Measurements from ENCODE around the gene MOB3A. TPM values are rescaled to one million over a fixed set of nuclear protein-coding genes. Genes with fewer than 3 reads are reported as not detected.

The MOB3A gene
- total and polyA plus RNA-seq, 2 of the 13 experiments (the other 11 are each of a cell fraction or from before 2014, with no cell fraction given): 3.5 to 17.8 TPM

DNA sequence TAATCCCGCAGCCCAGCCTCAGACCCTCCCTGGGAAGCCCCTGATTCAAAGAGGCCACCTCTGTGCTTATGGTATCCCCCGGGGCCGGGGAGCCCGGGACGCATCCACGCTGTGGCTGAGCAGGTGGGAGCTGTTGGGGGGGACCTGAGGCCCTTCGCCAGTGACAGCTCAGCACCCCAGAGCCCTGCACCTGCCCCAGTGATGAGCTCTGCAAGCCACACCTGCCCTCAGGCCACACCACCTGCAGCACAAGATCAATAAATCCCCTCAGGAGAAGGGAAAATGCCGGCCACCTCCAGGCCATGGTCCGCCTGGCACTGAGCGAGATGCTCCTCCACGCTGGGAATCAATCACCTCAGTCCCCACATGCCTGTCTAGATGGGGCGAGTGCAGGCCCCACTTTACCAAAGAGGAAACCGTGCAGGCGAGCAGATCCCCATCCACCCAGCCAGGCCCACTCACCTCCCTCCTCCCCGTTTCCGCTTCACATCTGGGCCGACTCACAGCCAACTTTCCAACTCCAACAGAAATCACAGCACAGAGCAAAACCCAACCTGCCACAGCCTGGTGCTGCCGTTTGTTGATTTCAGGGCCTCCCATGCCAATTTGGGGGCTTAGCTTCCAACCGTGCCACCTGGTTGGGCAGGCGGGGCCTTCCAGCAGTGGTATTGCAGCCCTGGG lies 12.8 kb downstream of the MOB3A start:
- FAIRE-seq (no peak), ATAC-seq (no peak), DNase-seq (ENCODE audit: low spot score) (no peak)
- BruUV-seq (replicated peaks): no TSS peak
- intact Hi-C loops (cut with micrococcal nuclease; ENCODE audit: unreplicated experiment): no loop called here
- H3K4me2 ChIP-seq (ENCODE audit: low read depth, low read length): no peak overlapping the region
- no peaks in the 10 kb centered on the region for H3K79me2 ChIP-seq (ENCODE audit: insufficient read depth, low read length)
- no peaks in the 10 kb centered on the region for H3K27me3 ChIP-seq (ENCODE audit: control insufficient read depth in 1 of 2, insufficient read depth in 2 of 2, low read length in 2 of 2)
- in situ Hi-C loops (cut with HindIII; ENCODE audit: extremely low pct_ligation_motif_present, low pct_unique_long_range_greater_than_20kb): no loop called here
- no peak overlapping the region for H3K9ac ChIP-seq (ENCODE audit: insufficient read depth, low read depth, low read length)
- H3K9me3 ChIP-seq (ENCODE audit: low read length): no peaks in the 10 kb centered on the region
- ChIA-PET CTCF (ENCODE audit: low intra/inter-chr PET ratio, low total read pairs) (no interaction called here), POLR2A (no interaction called here)
- H3K36me3 ChIP-seq (replicated peaks in 1 of 2; ENCODE audit: control insufficient read depth in 1 of 2, insufficient read depth in 2 of 2, low read length in 2 of 2): peaks cover 2 to 4% of the 10 kb centered on the region in 2 experiments; a peak in 3 of 5 replicates
- no peak overlapping the region for H2AFZ ChIP-seq (ENCODE audit: low read length)
- no peak overlapping the region for H3K4me3 ChIP-seq (replicated peaks in 1 of 3; ENCODE audit: insufficient read depth in 1 of 3, low read depth in 2 of 3, low read length in 3 of 3)
- TF ChIP-seq ARID2 (CRISPR knock-in tag; IDR thresholded peaks at IDR 0.05; ENCODE audit: borderline replicate concordance): no peak
- no peak for TF ChIP-seq ZNF510 (CRISPR knock-in tag; IDR thresholded peaks at IDR 0.05; ENCODE audit: low read depth)
- TF ChIP-seq, protein P1, sequence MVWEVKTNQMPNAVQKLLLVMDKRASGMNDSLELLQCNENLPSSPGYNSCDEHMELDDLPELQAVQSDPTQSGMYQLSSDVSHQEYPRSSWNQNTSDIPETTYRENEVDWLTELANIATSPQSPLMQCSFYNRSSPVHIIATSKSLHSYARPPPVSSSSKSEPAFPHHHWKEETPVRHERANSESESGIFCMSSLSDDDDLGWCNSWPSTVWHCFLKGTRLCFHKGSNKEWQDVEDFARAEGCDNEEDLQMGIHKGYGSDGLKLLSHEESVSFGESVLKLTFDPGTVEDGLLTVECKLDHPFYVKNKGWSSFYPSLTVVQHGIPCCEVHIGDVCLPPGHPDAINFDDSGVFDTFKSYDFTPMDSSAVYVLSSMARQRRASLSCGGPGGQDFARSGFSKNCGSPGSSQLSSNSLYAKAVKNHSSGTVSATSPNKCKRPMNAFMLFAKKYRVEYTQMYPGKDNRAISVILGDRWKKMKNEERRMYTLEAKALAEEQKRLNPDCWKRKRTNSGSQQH (CRISPR knock-in tag; IDR thresholded peaks at IDR 0.05; ENCODE audit: low read depth): no peak
- TF ChIP-seq U2AF2 (IDR thresholded peaks at IDR 0.05; ENCODE audit: low read depth, low read length): no peak
- TF ChIP-seq ZNF614 (CRISPR knock-in tag; IDR thresholded peaks at IDR 0.05; ENCODE audit: borderline replicate concordance): no peak
- TF ChIP-seq ZNF256 (CRISPR knock-in tag; conservative IDR thresholded peaks at IDR 0.05): no peak
- no peak for TF ChIP-seq ZFP90 (CRISPR knock-in tag; IDR thresholded peaks at IDR 0.05; ENCODE audit: borderline replicate concordance)
- no peak for TF ChIP-seq ZNF563 (CRISPR knock-in tag; IDR thresholded peaks at IDR 0.05)
- TF ChIP-seq, protein P2, sequence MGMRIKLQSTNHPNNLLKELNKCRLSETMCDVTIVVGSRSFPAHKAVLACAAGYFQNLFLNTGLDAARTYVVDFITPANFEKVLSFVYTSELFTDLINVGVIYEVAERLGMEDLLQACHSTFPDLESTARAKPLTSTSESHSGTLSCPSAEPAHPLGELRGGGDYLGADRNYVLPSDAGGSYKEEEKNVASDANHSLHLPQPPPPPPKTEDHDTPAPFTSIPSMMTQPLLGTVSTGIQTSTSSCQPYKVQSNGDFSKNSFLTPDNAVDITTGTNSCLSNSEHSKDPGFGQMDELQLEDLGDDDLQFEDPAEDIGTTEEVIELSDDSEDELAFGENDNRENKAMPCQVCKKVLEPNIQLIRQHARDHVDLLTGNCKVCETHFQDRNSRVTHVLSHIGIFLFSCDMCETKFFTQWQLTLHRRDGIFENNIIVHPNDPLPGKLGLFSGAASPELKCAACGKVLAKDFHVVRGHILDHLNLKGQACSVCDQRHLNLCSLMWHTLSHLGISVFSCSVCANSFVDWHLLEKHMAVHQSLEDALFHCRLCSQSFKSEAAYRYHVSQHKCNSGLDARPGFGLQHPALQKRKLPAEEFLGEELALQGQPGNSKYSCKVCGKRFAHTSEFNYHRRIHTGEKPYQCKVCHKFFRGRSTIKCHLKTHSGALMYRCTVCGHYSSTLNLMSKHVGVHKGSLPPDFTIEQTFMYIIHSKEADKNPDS (CRISPR knock-in tag; IDR thresholded peaks at IDR 0.05): no peak
- TF ChIP-seq DNMT3B (CRISPR knock-in tag; conservative IDR thresholded peaks at IDR 0.05): no peak
- TF ChIP-seq, protein P3, sequence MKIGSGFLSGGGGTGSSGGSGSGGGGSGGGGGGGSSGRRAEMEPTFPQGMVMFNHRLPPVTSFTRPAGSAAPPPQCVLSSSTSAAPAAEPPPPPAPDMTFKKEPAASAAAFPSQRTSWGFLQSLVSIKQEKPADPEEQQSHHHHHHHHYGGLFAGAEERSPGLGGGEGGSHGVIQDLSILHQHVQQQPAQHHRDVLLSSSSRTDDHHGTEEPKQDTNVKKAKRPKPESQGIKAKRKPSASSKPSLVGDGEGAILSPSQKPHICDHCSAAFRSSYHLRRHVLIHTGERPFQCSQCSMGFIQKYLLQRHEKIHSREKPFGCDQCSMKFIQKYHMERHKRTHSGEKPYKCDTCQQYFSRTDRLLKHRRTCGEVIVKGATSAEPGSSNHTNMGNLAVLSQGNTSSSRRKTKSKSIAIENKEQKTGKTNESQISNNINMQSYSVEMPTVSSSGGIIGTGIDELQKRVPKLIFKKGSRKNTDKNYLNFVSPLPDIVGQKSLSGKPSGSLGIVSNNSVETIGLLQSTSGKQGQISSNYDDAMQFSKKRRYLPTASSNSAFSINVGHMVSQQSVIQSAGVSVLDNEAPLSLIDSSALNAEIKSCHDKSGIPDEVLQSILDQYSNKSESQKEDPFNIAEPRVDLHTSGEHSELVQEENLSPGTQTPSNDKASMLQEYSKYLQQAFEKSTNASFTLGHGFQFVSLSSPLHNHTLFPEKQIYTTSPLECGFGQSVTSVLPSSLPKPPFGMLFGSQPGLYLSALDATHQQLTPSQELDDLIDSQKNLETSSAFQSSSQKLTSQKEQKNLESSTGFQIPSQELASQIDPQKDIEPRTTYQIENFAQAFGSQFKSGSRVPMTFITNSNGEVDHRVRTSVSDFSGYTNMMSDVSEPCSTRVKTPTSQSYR (CRISPR knock-in tag; IDR thresholded peaks at IDR 0.05; ENCODE audit: borderline replicate concordance): no peak
- TF ChIP-seq GABPB1 (CRISPR knock-in tag; IDR thresholded peaks at IDR 0.05): no peak
- TF ChIP-seq KAT7 (CRISPR knock-in tag; IDR thresholded peaks at IDR 0.05; ENCODE audit: borderline replicate concordance): no peak
- no peak for TF ChIP-seq ZMYM4 (CRISPR knock-in tag; IDR thresholded peaks at IDR 0.05)
- H3K4me1 ChIP-seq (ENCODE audit: insufficient read depth, low read length): peaks cover 38% of the 10 kb centered on the region
- no peak overlapping the region for H3K27ac ChIP-seq (ENCODE audit: extremely low read length, insufficient read depth, low read length)
- WGBS (ENCODE audit: low lambda C conversion rate): 98% methylated on average over 13 of the region's 20 CpGs
- H4K20me1 ChIP-seq (ENCODE audit: insufficient read depth, low read length): no peaks in the 10 kb centered on the region

Measured in HepG2 (cell line).